Thyroid gland (tissue), 4 donors: ENCODE data around the gene ANKRD1.

Experiments used
- CTCF ChIP-seq, 6 experiments: fragments of 200-600 bp in 3 of 6; fragments of 450-650 bp in 3 of 6; sonication (generic) in 3 of 6; IDR thresholded peaks; one replicate each; pipeline ENCODE4 v1.5.1; 2016 to 2019; ENCODE audit warnings: antibody characterized with exemption in 6 of 6, mild to moderate bottlenecking in 2 of 6, inconsistent platforms in 1 of 6, moderate library complexity in 1 of 6
- POLR2A ChIP-seq, 2 donors: fragments of 450-650 bp; IDR thresholded peaks; one replicate each; pipeline ENCODE4 v1.6.1; 2017; ENCODE audit warnings: antibody characterized with exemption in 2 of 2, mild to moderate bottlenecking in 2 of 2, moderate library complexity in 1 of 2

- TF ChIP-seq CTCF (IDR thresholded peaks at IDR 0.05) (no peak), POLR2A (IDR thresholded peaks at IDR 0.05) (no peak)
Observed at GRCh38 chr10:90889636-90890035, 31.3 kb downstream of the ANKRD1 start.
